ENCODE results near the gene ANKRD24. TPM values are rescaled to one million over a fixed set of nuclear protein-coding genes. Genes with fewer than 3 reads are reported as not detected.

Gene ANKRD24
- total RNA-seq, 1 experiment from 2014 or later, result 0.76 TPM

DNA sequence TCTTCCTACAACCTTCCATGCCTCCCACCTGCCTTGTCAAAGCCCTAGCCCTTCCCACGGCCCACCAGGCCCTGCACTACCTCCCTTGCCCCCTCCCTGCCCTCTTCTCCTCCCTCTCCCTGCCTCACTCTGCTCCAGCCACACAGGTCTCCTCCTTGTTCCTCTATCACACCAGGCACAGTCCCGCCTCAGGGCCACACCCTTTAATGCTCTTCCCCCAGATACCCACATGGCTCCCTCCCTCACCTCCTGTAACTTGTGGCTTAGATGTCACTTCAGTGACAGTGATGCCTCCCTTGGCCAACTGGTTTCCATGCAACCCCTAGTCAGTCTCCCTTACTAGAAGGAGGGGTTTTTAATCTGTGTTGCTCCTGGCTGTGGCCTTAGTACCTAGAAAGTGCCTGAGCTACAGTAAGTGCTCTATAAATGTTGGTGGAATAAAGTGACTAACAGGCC, 1.4 kb upstream of the ANKRD24 start:
- Mint-ChIP-seq H3K4me3 (ENCODE audit: low read depth, unreplicated experiment) (peak overlapping the region; percentile 99), H3K9me3 (ENCODE audit: low read depth, unreplicated experiment) (no peaks in the 10 kb centered on the region), H3K27me3 (ENCODE audit: unreplicated experiment) (peaks cover 23% of the 10 kb centered on the region), H3K27ac (ENCODE audit: unreplicated experiment) (no peak overlapping the region), H3K4me1 (ENCODE audit: low read depth, unreplicated experiment) (peaks cover 8% of the 10 kb centered on the region), H3K36me3 (ENCODE audit: insufficient read depth, unreplicated experiment) (peaks cover 43% of the 10 kb centered on the region)
- TF ChIP-seq, protein P1, sequence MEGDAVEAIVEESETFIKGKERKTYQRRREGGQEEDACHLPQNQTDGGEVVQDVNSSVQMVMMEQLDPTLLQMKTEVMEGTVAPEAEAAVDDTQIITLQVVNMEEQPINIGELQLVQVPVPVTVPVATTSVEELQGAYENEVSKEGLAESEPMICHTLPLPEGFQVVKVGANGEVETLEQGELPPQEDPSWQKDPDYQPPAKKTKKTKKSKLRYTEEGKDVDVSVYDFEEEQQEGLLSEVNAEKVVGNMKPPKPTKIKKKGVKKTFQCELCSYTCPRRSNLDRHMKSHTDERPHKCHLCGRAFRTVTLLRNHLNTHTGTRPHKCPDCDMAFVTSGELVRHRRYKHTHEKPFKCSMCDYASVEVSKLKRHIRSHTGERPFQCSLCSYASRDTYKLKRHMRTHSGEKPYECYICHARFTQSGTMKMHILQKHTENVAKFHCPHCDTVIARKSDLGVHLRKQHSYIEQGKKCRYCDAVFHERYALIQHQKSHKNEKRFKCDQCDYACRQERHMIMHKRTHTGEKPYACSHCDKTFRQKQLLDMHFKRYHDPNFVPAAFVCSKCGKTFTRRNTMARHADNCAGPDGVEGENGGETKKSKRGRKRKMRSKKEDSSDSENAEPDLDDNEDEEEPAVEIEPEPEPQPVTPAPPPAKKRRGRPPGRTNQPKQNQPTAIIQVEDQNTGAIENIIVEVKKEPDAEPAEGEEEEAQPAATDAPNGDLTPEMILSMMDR (IDR thresholded peaks at IDR 0.05; ENCODE audit: unreplicated experiment), result no peak
- no peak for DNase-seq
- CTCF ChIA-PET, result interaction anchor here (0.5 kb wide), 1 partner anchor 1792 kb away, joined by 3 read pairs; no protein-coding TSS in a partner anchor
- intact Hi-C loops (cut with micrococcal nuclease; ENCODE audit: unreplicated experiment), result loop anchor here (5.0 to 10.0 kb wide), 2 partner anchors 39 to 126 kb away; no protein-coding TSS in a partner anchor
- BruUV-seq (replicated peaks), result no TSS peak

DNA sequence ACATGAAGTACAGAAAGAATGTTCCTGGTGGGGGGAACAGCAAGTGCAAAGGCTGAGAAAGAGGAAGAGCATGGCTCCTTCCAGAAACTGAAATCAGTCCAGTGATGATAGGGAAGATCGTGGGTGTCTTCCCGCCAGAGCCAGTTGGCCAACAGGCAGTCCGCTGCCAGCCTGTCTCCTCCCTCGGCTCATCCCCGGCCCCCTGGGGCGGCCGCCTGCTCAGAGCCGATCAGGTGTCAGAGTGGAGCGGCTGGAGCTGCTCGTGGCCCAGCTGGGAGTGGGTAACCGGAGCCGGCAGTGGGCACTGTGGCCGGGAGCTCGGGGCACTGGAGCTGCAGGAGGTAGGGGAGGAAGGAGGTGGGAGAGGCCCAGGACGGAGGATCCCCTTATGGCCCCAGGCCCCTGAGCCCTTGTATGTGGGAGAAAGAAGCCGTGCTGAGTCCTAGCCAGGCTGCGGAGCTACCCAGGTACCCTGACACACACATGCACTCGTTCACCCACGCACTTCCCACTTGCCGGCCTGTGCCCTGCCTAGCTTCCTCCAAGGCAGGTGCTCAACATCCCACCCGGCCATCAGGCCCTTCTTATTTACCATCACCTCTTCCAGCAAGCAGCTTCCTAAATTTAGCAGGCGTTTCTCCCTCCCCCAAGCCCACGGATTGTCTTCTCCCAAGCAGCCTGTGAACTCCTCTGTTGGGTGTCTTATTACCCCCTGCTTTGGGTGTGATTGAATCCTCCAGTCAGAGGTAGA, 1.7 kb downstream of the ANKRD24 start:
- no peaks in the 10 kb centered on the region for H3K9me3 Mint-ChIP-seq (ENCODE audit: low read depth, unreplicated experiment)
- peaks cover 8% of the 10 kb centered on the region for H3K4me1 Mint-ChIP-seq (ENCODE audit: low read depth, unreplicated experiment)
- no peak overlapping the region for H3K4me3 Mint-ChIP-seq (ENCODE audit: low read depth, unreplicated experiment)
- CTCF ChIA-PET, result no interaction called here
- DNase-seq, result no peak
- no peak overlapping the region for H3K27ac Mint-ChIP-seq (ENCODE audit: unreplicated experiment)
- H3K27me3 Mint-ChIP-seq (ENCODE audit: unreplicated experiment), result peaks cover 28% of the 10 kb centered on the region
- peaks cover 40% of the 10 kb centered on the region for H3K36me3 Mint-ChIP-seq (ENCODE audit: insufficient read depth, unreplicated experiment)
- TF ChIP-seq, protein P1 (IDR thresholded peaks at IDR 0.05; ENCODE audit: unreplicated experiment), result no peak
- intact Hi-C loops (cut with micrococcal nuclease; ENCODE audit: unreplicated experiment), result loop anchor here (5.0 to 10.0 kb wide), 2 partner anchors 42 to 129 kb away; no protein-coding TSS in a partner anchor
- no TSS peak for BruUV-seq (replicated peaks)

DNA sequence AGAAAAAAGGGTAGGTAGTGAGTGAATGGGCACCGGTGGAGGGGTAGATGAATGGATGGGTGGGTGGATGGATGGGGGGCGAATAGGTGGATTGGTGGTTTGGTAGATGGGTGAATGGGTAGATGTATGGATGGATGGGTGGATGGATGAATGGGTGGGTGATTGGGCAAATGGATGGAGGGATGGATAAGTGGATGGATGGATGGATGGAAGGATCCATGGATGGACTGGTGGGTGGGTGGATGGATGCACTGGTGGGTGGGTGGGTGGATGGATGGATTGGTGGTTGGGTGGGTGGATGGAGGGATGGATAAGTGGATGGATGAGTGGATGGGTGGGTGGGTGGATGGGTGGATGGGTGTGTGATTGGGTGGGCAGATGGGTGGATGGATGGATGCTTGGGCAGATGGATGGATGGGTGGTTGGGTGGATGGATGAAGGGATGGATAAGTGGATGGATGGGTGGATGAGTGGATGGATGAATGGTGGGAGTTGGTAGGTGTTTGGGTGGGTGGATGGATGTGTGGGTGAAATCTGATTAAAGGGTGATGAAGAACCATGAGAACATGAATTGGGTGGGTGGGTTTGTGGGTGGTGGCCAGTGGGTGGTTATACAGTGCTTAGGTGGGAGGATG, 2.3 kb downstream of the ANKRD24 start:
- Mint-ChIP-seq H3K36me3 (ENCODE audit: insufficient read depth, unreplicated experiment) (peaks cover 35% of the 10 kb centered on the region), H3K4me3 (ENCODE audit: low read depth, unreplicated experiment) (no peak overlapping the region), H3K4me1 (ENCODE audit: low read depth, unreplicated experiment) (peaks cover 8% of the 10 kb centered on the region), H3K9me3 (ENCODE audit: low read depth, unreplicated experiment) (no peaks in the 10 kb centered on the region), H3K27me3 (ENCODE audit: unreplicated experiment) (peaks cover 28% of the 10 kb centered on the region), H3K27ac (ENCODE audit: unreplicated experiment) (no peak overlapping the region)
- CTCF ChIA-PET, result no interaction called here
- intact Hi-C loops (cut with micrococcal nuclease; ENCODE audit: unreplicated experiment), result loop anchor here (5.0 to 10.0 kb wide), 2 partner anchors 43 to 130 kb away; no protein-coding TSS in a partner anchor
- no TSS peak for BruUV-seq (replicated peaks)
- DNase-seq, result no peak
- TF ChIP-seq, protein P1 (IDR thresholded peaks at IDR 0.05; ENCODE audit: unreplicated experiment), result no peak

DNA sequence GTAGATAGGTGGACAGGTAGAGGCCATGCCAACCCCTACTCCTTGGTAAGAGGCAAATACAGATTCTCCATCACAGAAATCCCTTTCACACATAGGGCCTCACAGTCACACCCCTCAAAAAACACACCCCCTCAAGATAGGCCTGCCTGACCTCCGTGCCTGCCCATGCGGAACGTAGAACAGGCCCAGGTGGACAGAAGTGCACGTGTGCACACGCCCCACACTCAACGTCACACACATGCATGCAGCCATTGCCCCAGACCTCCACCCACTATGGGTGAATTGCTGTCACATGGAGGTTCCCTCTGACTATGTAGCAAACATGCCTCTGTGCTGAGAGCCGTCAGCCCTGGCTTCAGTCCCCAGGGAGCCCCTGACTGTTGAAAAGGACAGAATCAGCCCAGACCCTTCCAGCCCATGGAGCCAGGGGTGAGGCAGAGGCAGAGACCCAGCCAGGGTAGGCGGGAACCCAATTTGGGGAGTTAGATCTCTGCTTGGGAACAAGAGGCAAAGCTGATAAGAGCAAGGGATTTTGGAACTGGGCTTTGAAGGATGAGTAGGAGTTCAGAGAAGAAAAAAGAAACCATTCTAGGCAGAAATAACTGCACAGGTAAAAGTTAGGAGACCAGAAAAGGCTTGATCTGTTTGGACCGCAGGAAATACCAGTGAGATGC, 3.1 kb downstream of the ANKRD24 start:
- intact Hi-C loops (cut with micrococcal nuclease; ENCODE audit: unreplicated experiment), result loop anchor here (10.0 kb wide), 1 partner anchor 131 kb away; no protein-coding TSS in a partner anchor
- Mint-ChIP-seq H3K9me3 (ENCODE audit: low read depth, unreplicated experiment) (no peaks in the 10 kb centered on the region), H3K27ac (ENCODE audit: unreplicated experiment) (no peak overlapping the region), H3K4me1 (ENCODE audit: low read depth, unreplicated experiment) (peaks cover 8% of the 10 kb centered on the region), H3K27me3 (ENCODE audit: unreplicated experiment) (peaks cover 28% of the 10 kb centered on the region), H3K4me3 (ENCODE audit: low read depth, unreplicated experiment) (no peak overlapping the region), H3K36me3 (ENCODE audit: insufficient read depth, unreplicated experiment) (peaks cover 28% of the 10 kb centered on the region)
- DNase-seq, result no peak
- BruUV-seq (replicated peaks), result no TSS peak
- CTCF ChIA-PET, result no interaction called here
- TF ChIP-seq, protein P1 (IDR thresholded peaks at IDR 0.05; ENCODE audit: unreplicated experiment), result no peak
